ENCODE measurements around the gene CENPW.

CENPW gene

GRCh38 chr6:126373344-126373743 lies 33.4 kb downstream of the CENPW start:
- DNase-seq (ENCODE audit: low read depth in 2 of 2, low spot score in 1 of 2): no peak

GRCh38 chr6:126374372-126374771 lies 34.5 kb downstream of the CENPW start:
- no peak for DNase-seq (ENCODE audit: low read depth in 2 of 2, low spot score in 1 of 2)

GRCh38 chr6:126376682-126377081 lies 36.8 kb downstream of the CENPW start:
- DNase-seq (ENCODE audit: low read depth in 2 of 2, low spot score in 1 of 2): no peak

- no peak for DNase-seq (ENCODE audit: low read depth in 2 of 2, low spot score in 1 of 2)
These were observed 37.8 kb downstream of the CENPW start for GRCh38 chr6:126377594-126378153.

GRCh38 chr6:126380072-126380583 lies 40.2 kb downstream of the CENPW start:
- no peak for DNase-seq (ENCODE audit: low read depth in 2 of 2, low spot score in 1 of 2)

- no peak for DNase-seq (ENCODE audit: low read depth in 2 of 2, low spot score in 1 of 2)
These were observed 41.6 kb downstream of the CENPW start for GRCh38 chr6:126381498-126381897.

GRCh38 chr6:126383203-126383602 lies 43.3 kb downstream of the CENPW start:
- no peak for DNase-seq (ENCODE audit: low read depth in 2 of 2, low spot score in 1 of 2)

- no peak for DNase-seq (ENCODE audit: low read depth in 2 of 2, low spot score in 1 of 2)
These were observed 45.6 kb downstream of the CENPW start for GRCh38 chr6:126385536-126385935.

- DNase-seq (ENCODE audit: low read depth in 2 of 2, low spot score in 1 of 2): no peak
These were observed 48.2 kb downstream of the CENPW start for GRCh38 chr6:126388104-126388598.

- no peak for DNase-seq (ENCODE audit: low read depth in 2 of 2, low spot score in 1 of 2)
These were observed 56.2 kb downstream of the CENPW start for GRCh38 chr6:126396131-126396530.

Measured in stimulated activated CD8-positive, alpha-beta memory T cell treated with anti-CD3 and anti-CD28 coated beads, Interleukin-4, amount 100 ng/mL, for 1 hour (primary cell).